Body of pancreas (tissue), 4 donors: ENCODE data around the gene RTP4. TPM values are rescaled to one million over a fixed set of nuclear protein-coding genes. Genes with fewer than 3 reads are reported as not detected.

Experiments
- ATAC-seq: fragments of 150-250 bp; one replicate; pipeline ENCODE4 v1.9.1; 2016
- DNase-seq, 4 donors: peaks; one replicate each; pipeline ENCODE4 v3.0.0-alpha.2; 2019
- H3K27ac ChIP-seq, 4 donors: fragments of 200-600 bp; sonication (generic); 1 replicate in 3 of 4; 2 replicates in 1 of 4; pipeline versions ENCODE4 v1.5.1 to v1.6.1; 2016 to 2019; ENCODE audit warnings: mild to moderate bottlenecking in 1 of 4, mixed read lengths in 1 of 4, moderate library complexity in 1 of 4
- H3K27me3 ChIP-seq, 2 donors: fragments of 200-600 bp; sonication (generic); one replicate each; pipeline ENCODE4 v1.6.0; 2016; ENCODE audit warnings: mild to moderate bottlenecking in 1 of 2
- H3K36me3 ChIP-seq, 2 donors: fragments of 200-600 bp; sonication (generic); replicated peaks in 1 of 2; 2 replicates each; pipeline ENCODE4 v1.5.1; 2016; ENCODE audit warnings: low read depth in 2 of 2; ENCODE audit not compliant: insufficient read depth in 1 of 2
- H3K4me1 ChIP-seq: fragments of 200-600 bp; sonication (generic); one replicate; pipeline ENCODE4 v1.6.0; 2016
- H3K4me3 ChIP-seq, 2 donors: fragments of 200-600 bp; sonication (generic); 1 replicate in 1 of 2; 2 replicates in 1 of 2; pipeline ENCODE4 v1.5.1; 2016 to 2019
- H3K9me3 ChIP-seq, 3 donors: fragments of 200-600 bp; sonication (generic); 1 replicate in 2 of 3; 2 replicates in 1 of 3; pipeline ENCODE4 v1.5.1; 2016
- CTCF ChIP-seq, 7 experiments: fragments of 450-650 bp in 4 of 7; fragments of 200-600 bp in 3 of 7; sonication (generic) in 3 of 7; IDR thresholded peaks; one replicate each; pipeline ENCODE4 v1.5.1; 2016 to 2019; ENCODE audit warnings: antibody characterized with exemption in 7 of 7
- POLR2A ChIP-seq, 3 donors: fragments of 450-650 bp; IDR thresholded peaks; one replicate each; pipeline ENCODE4 v1.6.1; 2016; ENCODE audit warnings: antibody characterized with exemption in 3 of 3, mild to moderate bottlenecking in 2 of 3
- WGBS, 2 donors: methylation state at CpG; one replicate each; pipeline ENCODE4 v1.1.5; 2017; 5-methylcytosine and 5-hydroxymethylcytosine counted together
- intact Hi-C: fragments of 100-400 bp; cut with DNase I; formaldehyde crosslinking; loops from one replicate; pipeline ENCODE4 v1.15.1; 2023
- total RNA-seq, 2 donors: library from RNA; depleted of rRNA; stranded (reverse); fragments of >200 nt; gene quantifications; one replicate each; pipeline ENCODE4 v1.1.0, GENCODE V29; 2016

The RTP4 gene
- total RNA-seq, 2 donors from 2014 or later, result 2.0 to 3.6 TPM

- no peak for ATAC-seq
- H3K4me1 ChIP-seq, result no peaks in the 10 kb centered on the region
- intact Hi-C loops, result no loop called here
- TF ChIP-seq CTCF (IDR thresholded peaks at IDR 0.05) (no peak), POLR2A (IDR thresholded peaks at IDR 0.05) (no peak)
- H3K4me3 ChIP-seq, result no peak overlapping the region
- H3K36me3 ChIP-seq, result no peaks in the 10 kb centered on the region
- no peak for DNase-seq
- 87 to 92% methylated on average over 4 of the region's 4 CpGs for WGBS, 2 donors
- no peak overlapping the region for H3K27ac ChIP-seq
- no peaks in the 10 kb centered on the region for H3K27me3 ChIP-seq
- no peaks in the 10 kb centered on the region for H3K9me3 ChIP-seq
Observed at GRCh38 chr3:187334904-187335303, 33.3 kb upstream of the RTP4 start.

GRCh38 chr3:187336322-187336721 is 31.9 kb upstream of the RTP4 start:
- Histone ChIP-seq H3K4me3 (no peak overlapping the region), H3K36me3 (no peaks in the 10 kb centered on the region), H3K27ac (no peak overlapping the region), H3K9me3 (no peaks in the 10 kb centered on the region), H3K4me1 (no peaks in the 10 kb centered on the region), H3K27me3 (no peaks in the 10 kb centered on the region)
- no peak for TF ChIP-seq CTCF (IDR thresholded peaks at IDR 0.05)
- no peak for TF ChIP-seq POLR2A (IDR thresholded peaks at IDR 0.05)
- 59 to 60% methylated on average over 1 to 3 of the region's 3 CpGs for WGBS, 2 donors
- DNase-seq, result no peak
- no peak for ATAC-seq
- intact Hi-C loops, result no loop called here

- DNase-seq (no peak), ATAC-seq (no peak)
- no peak overlapping the region for H3K27ac ChIP-seq
- H3K27me3 ChIP-seq, result no peaks in the 10 kb centered on the region
- intact Hi-C loops, result no loop called here
- H3K4me1 ChIP-seq, result no peaks in the 10 kb centered on the region
- H3K4me3 ChIP-seq, result no peak overlapping the region
- H3K36me3 ChIP-seq, result no peaks in the 10 kb centered on the region
- 37 to 45% methylated on average over 1 of the region's 1 CpG for WGBS, 2 donors
- H3K9me3 ChIP-seq, result no peaks in the 10 kb centered on the region
- TF ChIP-seq CTCF (IDR thresholded peaks at IDR 0.05), result no peak
- TF ChIP-seq POLR2A (IDR thresholded peaks at IDR 0.05), result no peak
Observed at GRCh38 chr3:187340578-187340977, 27.6 kb upstream of the RTP4 start.

GRCh38 chr3:187342255-187342654 is 25.9 kb upstream of the RTP4 start:
- intact Hi-C loops, result no loop called here
- Histone ChIP-seq H3K36me3 (no peaks in the 10 kb centered on the region), H3K27ac (no peak overlapping the region), H3K4me1 (no peaks in the 10 kb centered on the region), H3K9me3 (no peaks in the 10 kb centered on the region), H3K27me3 (no peaks in the 10 kb centered on the region), H3K4me3 (no peak overlapping the region)
- TF ChIP-seq POLR2A (IDR thresholded peaks at IDR 0.05) (no peak), CTCF (IDR thresholded peaks at IDR 0.05) (no peak)
- ATAC-seq, result no peak
- no peak for DNase-seq
- WGBS, 2 donors, result 64 to 66% methylated on average over 4 of the region's 4 CpGs

- no peak overlapping the region for H3K27ac ChIP-seq
- H3K36me3 ChIP-seq, result no peaks in the 10 kb centered on the region
- H3K27me3 ChIP-seq, result no peaks in the 10 kb centered on the region
- intact Hi-C loops, result no loop called here
- no peak overlapping the region for H3K4me3 ChIP-seq
- TF ChIP-seq CTCF (IDR thresholded peaks at IDR 0.05) (no peak), POLR2A (IDR thresholded peaks at IDR 0.05) (no peak)
- H3K9me3 ChIP-seq, result no peaks in the 10 kb centered on the region
- no peak for DNase-seq
- no peaks in the 10 kb centered on the region for H3K4me1 ChIP-seq
- 50 to 51% methylated on average over 1 of the region's 1 CpG for WGBS, 2 donors
- no peak for ATAC-seq
Observed at GRCh38 chr3:187343670-187344069, 24.5 kb upstream of the RTP4 start.
